Astrocyte of the cerebellum (primary cell): Measurements from ENCODE around the gene MICAL3.

Source experiments
- DNase-seq: peaks from one replicate; pipeline ENCODE4 v3.0.0-alpha.2; 2011; ENCODE audit warnings: low read depth
- H3K4me3 ChIP-seq: 2 replicates; pipeline ENCODE4 v1.5.1; 2011; ENCODE audit warnings: mild to moderate bottlenecking, low read depth, low read length, moderate library complexity
- in situ Hi-C: cut with HindIII; loops from 2 replicates; pipeline ENCODE4 v1.10.0; 2017; ENCODE audit warnings: low sequenced_read_pairs
- TF ChIP-seq, protein P1 (sequence below): IDR thresholded peaks from 2 replicates; pipeline ENCODE4 v1.5.1; 2012; ENCODE audit warnings: low read length, low read depth, moderate library complexity, mild to moderate bottlenecking; ENCODE audit errors: missing control alignments

Gene MICAL3

DNA sequence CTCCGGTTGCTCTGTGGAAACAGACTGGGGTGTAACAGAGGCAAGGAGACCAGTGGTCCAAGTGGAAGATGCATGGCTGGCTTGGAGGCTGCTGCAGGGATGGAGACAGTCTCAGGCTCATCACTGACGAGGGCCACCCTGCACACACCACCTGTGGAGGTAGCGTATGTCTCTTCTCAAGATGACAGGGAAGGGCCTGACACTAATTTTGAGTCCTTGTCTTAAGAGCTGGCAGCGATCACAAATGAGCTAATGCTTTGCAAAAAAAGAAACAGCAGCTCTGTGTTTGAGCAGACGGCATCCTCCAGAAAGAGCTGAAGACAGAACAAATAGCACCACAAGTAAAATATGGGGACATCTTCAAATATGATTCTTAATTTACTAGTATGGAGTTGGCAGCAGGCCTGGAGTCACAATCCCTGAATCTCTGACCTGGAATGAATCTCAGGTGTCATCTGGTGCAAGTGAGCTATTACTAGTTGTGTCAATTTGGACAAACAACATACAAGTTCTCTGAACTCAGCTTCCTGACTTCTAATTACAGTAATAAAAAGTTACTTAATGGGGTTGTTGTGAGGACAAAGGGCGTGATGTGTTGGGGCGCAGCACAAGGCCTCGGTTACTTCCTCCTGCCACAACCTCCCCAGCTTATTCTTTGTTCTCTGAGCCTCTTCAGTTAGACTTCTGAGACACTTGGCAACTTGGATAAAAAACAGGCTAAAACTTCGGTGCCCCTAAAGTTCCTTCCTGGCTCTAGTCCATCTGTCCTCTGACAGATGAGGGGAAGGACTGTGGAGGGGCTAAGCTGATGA lies 154.9 kb downstream of the MICAL3 start:
- TF ChIP-seq, protein P1, sequence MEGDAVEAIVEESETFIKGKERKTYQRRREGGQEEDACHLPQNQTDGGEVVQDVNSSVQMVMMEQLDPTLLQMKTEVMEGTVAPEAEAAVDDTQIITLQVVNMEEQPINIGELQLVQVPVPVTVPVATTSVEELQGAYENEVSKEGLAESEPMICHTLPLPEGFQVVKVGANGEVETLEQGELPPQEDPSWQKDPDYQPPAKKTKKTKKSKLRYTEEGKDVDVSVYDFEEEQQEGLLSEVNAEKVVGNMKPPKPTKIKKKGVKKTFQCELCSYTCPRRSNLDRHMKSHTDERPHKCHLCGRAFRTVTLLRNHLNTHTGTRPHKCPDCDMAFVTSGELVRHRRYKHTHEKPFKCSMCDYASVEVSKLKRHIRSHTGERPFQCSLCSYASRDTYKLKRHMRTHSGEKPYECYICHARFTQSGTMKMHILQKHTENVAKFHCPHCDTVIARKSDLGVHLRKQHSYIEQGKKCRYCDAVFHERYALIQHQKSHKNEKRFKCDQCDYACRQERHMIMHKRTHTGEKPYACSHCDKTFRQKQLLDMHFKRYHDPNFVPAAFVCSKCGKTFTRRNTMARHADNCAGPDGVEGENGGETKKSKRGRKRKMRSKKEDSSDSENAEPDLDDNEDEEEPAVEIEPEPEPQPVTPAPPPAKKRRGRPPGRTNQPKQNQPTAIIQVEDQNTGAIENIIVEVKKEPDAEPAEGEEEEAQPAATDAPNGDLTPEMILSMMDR = no peak
- DNase-seq = no peak
- H3K4me3 ChIP-seq = no peak overlapping the region
- in situ Hi-C loops = no loop called here

DNA sequence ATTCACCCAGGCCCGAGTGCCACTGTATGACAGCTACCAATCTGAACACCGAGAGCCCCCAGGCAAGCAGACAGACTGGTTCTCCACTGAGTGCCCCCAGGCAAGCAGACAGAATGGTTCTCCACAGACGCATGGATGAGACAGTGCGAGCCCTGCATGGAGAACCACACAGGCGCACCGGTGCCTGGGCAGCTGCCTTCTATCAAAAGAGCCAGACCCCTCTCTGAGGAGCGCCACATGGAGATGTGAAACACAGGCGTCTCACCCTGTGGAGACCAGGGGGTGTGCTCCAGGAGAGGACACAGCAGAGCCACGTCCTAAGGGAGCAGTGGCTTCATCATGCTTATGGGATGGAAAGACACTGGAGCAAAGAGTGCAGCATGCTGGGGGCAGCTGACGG lies 155.6 kb downstream of the MICAL3 start:
- H3K4me3 ChIP-seq = no peak overlapping the region
- in situ Hi-C loops = no loop called here
- DNase-seq = no peak
- TF ChIP-seq, protein P1 = no peak

DNA sequence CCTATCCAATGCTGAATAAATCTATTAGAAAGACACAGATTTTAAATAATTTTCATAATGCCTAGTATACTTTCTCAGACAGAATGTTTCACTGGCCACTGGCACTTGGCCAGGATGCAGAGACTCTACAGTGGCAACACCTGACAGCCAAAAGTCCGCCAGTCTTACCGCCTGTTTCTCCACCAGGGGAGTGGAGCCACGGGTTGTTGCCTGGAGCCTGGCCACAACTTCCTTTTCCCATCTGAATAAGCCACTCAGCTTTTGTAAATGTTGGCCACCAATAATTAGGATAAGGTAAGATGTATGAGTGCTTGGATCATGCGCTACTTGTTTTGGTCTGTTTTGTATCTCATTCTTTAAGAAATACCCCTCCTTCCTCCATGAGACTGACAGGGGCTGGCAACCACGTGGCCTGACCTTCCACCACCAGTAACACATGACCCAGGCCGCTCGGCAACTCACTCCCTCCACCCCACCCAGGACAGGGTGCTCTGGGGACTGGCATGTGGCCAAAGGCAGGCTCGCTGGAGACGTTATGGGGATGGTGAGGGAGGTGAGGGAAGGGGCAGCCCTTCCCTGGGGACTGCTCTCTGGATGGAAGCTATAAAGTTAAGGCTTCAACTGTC lies 157.1 kb downstream of the MICAL3 start:
- no peak for DNase-seq
- H3K4me3 ChIP-seq = no peak overlapping the region
- TF ChIP-seq, protein P1 = no peak
- in situ Hi-C loops = no loop called here

DNA sequence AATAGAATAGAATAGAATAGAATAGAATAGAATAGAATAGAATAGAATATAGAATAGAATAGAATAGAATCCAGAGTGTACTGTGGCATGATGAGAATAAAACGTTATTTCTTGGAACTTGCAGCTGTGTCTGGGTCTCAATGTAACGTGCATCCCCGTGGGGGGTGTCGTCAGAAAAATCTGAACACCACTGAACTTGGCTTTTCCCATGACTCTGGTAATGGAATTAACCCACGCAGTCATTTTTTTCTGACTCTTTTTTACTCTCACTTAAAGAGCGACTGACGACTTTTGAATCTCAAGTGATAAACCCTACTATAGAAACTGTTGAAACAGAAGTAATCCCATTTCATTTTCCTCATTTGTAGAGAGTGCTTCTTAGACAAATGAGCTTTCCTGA lies 157.7 kb downstream of the MICAL3 start:
- TF ChIP-seq, protein P1 = no peak
- no peak overlapping the region for H3K4me3 ChIP-seq
- DNase-seq = no peak
- in situ Hi-C loops = no loop called here

DNA sequence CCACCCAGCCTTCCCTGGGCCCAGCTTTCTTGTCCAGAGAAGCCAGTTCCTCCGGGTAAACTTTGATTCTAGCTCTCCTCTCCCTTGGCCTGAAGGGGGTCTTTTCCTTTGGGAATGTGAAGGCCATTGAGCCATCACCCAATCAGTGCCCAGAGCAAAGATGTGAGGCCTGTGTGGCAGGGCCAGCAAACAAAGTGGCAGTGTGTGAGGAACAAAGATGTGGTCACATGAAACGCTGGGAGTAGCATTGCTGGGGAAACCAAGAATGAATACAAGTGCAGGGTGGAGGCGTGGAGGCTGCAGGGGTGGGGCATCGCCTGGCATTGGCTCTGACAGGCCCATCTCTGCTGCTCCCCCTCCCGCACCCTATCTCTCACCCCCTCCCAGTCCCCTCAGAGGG lies 158.2 kb downstream of the MICAL3 start:
- H3K4me3 ChIP-seq = no peak overlapping the region
- TF ChIP-seq, protein P1 = no peak
- no peak for DNase-seq
- in situ Hi-C loops = no loop called here

DNA sequence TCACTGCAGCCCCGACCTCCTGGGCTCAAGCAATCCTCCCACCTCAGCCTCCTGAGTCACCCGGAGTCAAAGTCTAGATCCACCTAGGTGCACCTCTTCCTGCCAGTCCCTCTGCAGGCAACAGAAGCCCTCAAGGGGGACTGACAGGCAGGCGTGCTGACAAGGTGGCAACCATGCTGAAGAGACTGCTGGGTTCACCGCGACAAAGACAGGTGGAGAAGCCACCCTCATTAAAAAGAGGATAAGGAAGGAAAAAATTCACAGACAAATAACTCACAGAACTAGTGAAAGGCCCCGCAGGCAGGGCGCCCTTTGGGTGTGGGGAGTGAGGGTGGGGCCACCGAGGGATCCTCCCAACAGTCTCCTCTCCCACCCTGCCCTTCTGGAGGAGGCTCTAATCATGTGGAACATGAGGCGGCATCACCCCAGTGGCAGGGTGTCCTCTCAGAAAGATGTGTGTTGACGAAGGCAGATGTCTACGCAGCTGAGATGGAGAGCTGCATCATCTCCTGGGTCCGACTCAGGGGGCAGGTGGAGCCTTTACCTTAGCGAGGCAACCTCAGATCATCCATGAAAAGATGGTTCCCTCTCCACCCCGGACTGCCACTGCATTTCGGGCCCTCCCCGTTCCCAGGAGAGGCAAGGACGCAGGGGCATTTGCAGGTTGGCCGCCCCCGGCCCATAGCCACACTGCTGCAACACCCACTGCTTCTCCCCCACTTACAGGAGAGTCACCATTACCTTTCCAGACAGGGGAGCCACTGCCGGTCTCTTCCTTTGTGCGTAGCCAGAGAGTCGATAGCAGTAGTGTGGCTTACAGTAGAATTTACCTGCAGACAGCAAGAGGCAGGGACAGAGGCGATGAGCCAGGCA lies 158.9 kb downstream of the MICAL3 start:
- no peak overlapping the region for H3K4me3 ChIP-seq
- DNase-seq = no peak
- TF ChIP-seq, protein P1 = no peak
- in situ Hi-C loops = no loop called here
